ENCODE results near the gene KRTCAP3. TPM values are rescaled to one million over a fixed set of nuclear protein-coding genes. Genes with fewer than 3 reads are reported as not detected.

Gene KRTCAP3
- total RNA-seq, 6 donors from 2014 or later, result 13.8 to 39.7 (median 31.0) TPM

- Histone ChIP-seq H3K4me3 (no peak overlapping the region), H3K27me3 (no peaks in the 10 kb centered on the region), H3K4me1 (no peaks in the 10 kb centered on the region), H3K27ac (no peak overlapping the region), H3K36me3 (peaks cover 0 to 45% (median 28%) of the 10 kb centered on the region in 4 donors), H3K9me3 (no peaks in the 10 kb centered on the region)
- DNase-seq (no peak), ATAC-seq (ENCODE audit: low FRiP score in 2 of 2) (no peak)
- 71 to 82% methylated on average over 8 of the region's 8 CpGs for WGBS, 2 donors
- no peak for TF ChIP-seq POLR2A (IDR thresholded peaks at IDR 0.05)
- TF ChIP-seq POLR2AphosphoS5 (IDR thresholded peaks at IDR 0.05), result no peak
- no peak for TF ChIP-seq EP300 (IDR thresholded peaks at IDR 0.05)
- TF ChIP-seq CTCF (IDR thresholded peaks at IDR 0.05), result no peak
Observed at GRCh38 chr2:27461118-27461517, 18.9 kb downstream of the KRTCAP3 start.

GRCh38 chr2:27464443-27464842, 22.3 kb downstream of the KRTCAP3 start:
- Histone ChIP-seq H3K27ac (no peak overlapping the region), H3K4me1 (no peaks in the 10 kb centered on the region), H3K4me3 (no peak overlapping the region), H3K27me3 (no peaks in the 10 kb centered on the region), H3K9me3 (no peaks in the 10 kb centered on the region), H3K36me3 (peaks cover 0 to 12% (median 6%) of the 10 kb centered on the region in 4 donors)
- WGBS, 2 donors, result 97 to 98% methylated on average over 7 of the region's 7 CpGs
- DNase-seq (no peak), ATAC-seq (ENCODE audit: low FRiP score in 2 of 2) (no peak)
- no peak for TF ChIP-seq POLR2A (IDR thresholded peaks at IDR 0.05)
- TF ChIP-seq EP300 (IDR thresholded peaks at IDR 0.05), result no peak
- no peak for TF ChIP-seq CTCF (IDR thresholded peaks at IDR 0.05)
- no peak for TF ChIP-seq POLR2AphosphoS5 (IDR thresholded peaks at IDR 0.05)

- H3K4me3 ChIP-seq, result no peak overlapping the region
- H3K4me1 ChIP-seq, result no peaks in the 10 kb centered on the region
- H3K36me3 ChIP-seq, result peaks cover 5 to 47% (median 23%) of the 10 kb centered on the region in 4 donors
- TF ChIP-seq POLR2AphosphoS5 (IDR thresholded peaks at IDR 0.05), result no peak
- no peak for TF ChIP-seq CTCF (IDR thresholded peaks at IDR 0.05)
- TF ChIP-seq EP300 (IDR thresholded peaks at IDR 0.05), result no peak
- TF ChIP-seq POLR2A (IDR thresholded peaks at IDR 0.05), result no peak
- DNase-seq (no peak), ATAC-seq (ENCODE audit: low FRiP score in 2 of 2) (no peak)
- H3K27ac ChIP-seq, result no peak overlapping the region
- no peaks in the 10 kb centered on the region for H3K27me3 ChIP-seq
- WGBS, 2 donors, result 92 to 96% methylated on average over 5 of the region's 5 CpGs
- H3K9me3 ChIP-seq, result no peaks in the 10 kb centered on the region
Observed at GRCh38 chr2:27471961-27472360, 29.8 kb downstream of the KRTCAP3 start.

- no peak overlapping the region for H3K4me3 ChIP-seq
- H3K27me3 ChIP-seq, result no peaks in the 10 kb centered on the region
- DNase-seq (no peak), ATAC-seq (ENCODE audit: low FRiP score in 2 of 2) (no peak)
- TF ChIP-seq EP300 (IDR thresholded peaks at IDR 0.05), result no peak
- TF ChIP-seq POLR2AphosphoS5 (IDR thresholded peaks at IDR 0.05), result no peak
- TF ChIP-seq CTCF (IDR thresholded peaks at IDR 0.05), result no peak
- no peak for TF ChIP-seq POLR2A (IDR thresholded peaks at IDR 0.05)
- peaks cover 0 to 44% (median 15%) of the 10 kb centered on the region in 4 donors for H3K36me3 ChIP-seq
- H3K4me1 ChIP-seq, result peaks cover 12 to 17% (median 13%) of the 10 kb centered on the region in 4 donors
- WGBS, 2 donors, result 82 to 85% methylated on average over 3 of the region's 3 CpGs
- H3K27ac ChIP-seq, result no peak overlapping the region
- H3K9me3 ChIP-seq, result no peaks in the 10 kb centered on the region
Observed at GRCh38 chr2:27485496-27485895, 43.3 kb downstream of the KRTCAP3 start.

- DNase-seq, result no peak
Observed at GRCh38 chr2:27489118-27489497, 46.9 kb downstream of the KRTCAP3 start.

More at GRCh38 chr2:27489118-27489497, 46.9 kb downstream of the KRTCAP3 start:
- Histone ChIP-seq H3K9me3 (no peaks in the 10 kb centered on the region), H3K36me3 (peaks cover 0 to 8% (median 2%) of the 10 kb centered on the region in 4 donors), H3K4me1 (peaks cover 12 to 18% (median 13%) of the 10 kb centered on the region in 4 donors), H3K27ac (peak overlapping the region; percentile 32 to 80 (median 50)), H3K4me3 (peak overlapping the region; percentile 43 to 73 (median 58)), H3K27me3 (no peaks in the 10 kb centered on the region)
- TF ChIP-seq POLR2A (IDR thresholded peaks at IDR 0.05) (no peak), CTCF (IDR thresholded peaks at IDR 0.05) (no peak), POLR2AphosphoS5 (IDR thresholded peaks at IDR 0.05) (no peak), EP300 (IDR thresholded peaks at IDR 0.05) (no peak)
- WGBS, 2 donors, result 4 to 13% methylated on average over 8 to 11 of the region's 11 CpGs
- ATAC-seq (ENCODE audit: low FRiP score in 2 of 2), result peak; percentile 7 to 29

Data from upper lobe of left lung (tissue), 6 donors.